Measurements from ENCODE around the gene LCMT1. TPM values are rescaled to one million over a fixed set of nuclear protein-coding genes. Genes with fewer than 3 reads are reported as not detected.

The LCMT1 gene
- total and polyA plus RNA-seq, 2 donors (not counting 1 experiment from before 2014, with no cell fraction given) = 40.8 to 45.8 TPM

- TF ChIP-seq EZH2 (IDR thresholded peaks at IDR 0.05; ENCODE audit: low read length, missing control alignments) = no peak
- TF ChIP-seq CTCF (conservative IDR thresholded peaks at IDR 0.05 in 1 of 2, IDR thresholded peaks at IDR 0.05 in 1 of 2; ENCODE audit: low read depth in 1 of 2, low read length in 2 of 2) = no peak
These were observed 23.8 kb upstream of the LCMT1 start for GRCh38 chr16:25087761-25088160.

GRCh38 chr16:25089351-25089750, 22.2 kb upstream of the LCMT1 start:
- Histone ChIP-seq H3K27me3 (ENCODE audit: control insufficient read depth, insufficient read depth, low read length) (no peaks in the 10 kb centered on the region), H3K4me3 (replicated peaks in 1 of 4; ENCODE audit: control extremely low read depth in 1 of 4, insufficient read depth in 1 of 4, low read depth in 3 of 4, low read length in 4 of 4) (no peak overlapping the region), H3K36me3 (ENCODE audit: control insufficient read depth, insufficient read depth, low read length) (no peaks in the 10 kb centered on the region), H3K4me1 (ENCODE audit: control insufficient read depth, extremely low read depth, insufficient read depth, low read length) (no peaks in the 10 kb centered on the region), H3K4me2 (ENCODE audit: extremely low read depth, insufficient read depth, low read length) (no peak overlapping the region), H3K9ac (ENCODE audit: insufficient read depth, low read length) (no peak overlapping the region), H3K27ac (ENCODE audit: insufficient read depth, low read length) (no peak overlapping the region), H3K9me3 (ENCODE audit: control insufficient read depth, insufficient read depth, low read depth, low read length) (no peaks in the 10 kb centered on the region), H4K20me1 (ENCODE audit: control insufficient read depth, extremely low read depth, insufficient read depth, low read length) (no peaks in the 10 kb centered on the region), H2AFZ (ENCODE audit: low read length) (no peak overlapping the region), H3K79me2 (ENCODE audit: control insufficient read depth, insufficient read depth, low read length) (no peaks in the 10 kb centered on the region)
- no peak for DNase-seq (ENCODE audit: low read depth in 2 of 2)
- no peak for TF ChIP-seq CTCF (conservative IDR thresholded peaks at IDR 0.05 in 1 of 2, IDR thresholded peaks at IDR 0.05 in 1 of 2; ENCODE audit: low read depth in 1 of 2, low read length in 2 of 2)
- no peak for TF ChIP-seq EZH2 (IDR thresholded peaks at IDR 0.05; ENCODE audit: low read length, missing control alignments)

More at GRCh38 chr16:25087761-25088160, 23.8 kb upstream of the LCMT1 start:
- Histone ChIP-seq H3K79me2 (ENCODE audit: control insufficient read depth, insufficient read depth, low read length) (no peaks in the 10 kb centered on the region), H3K27ac (ENCODE audit: insufficient read depth, low read length) (no peak overlapping the region), H3K4me3 (replicated peaks in 1 of 4; ENCODE audit: control extremely low read depth in 1 of 4, insufficient read depth in 1 of 4, low read depth in 3 of 4, low read length in 4 of 4) (no peak overlapping the region), H3K9ac (ENCODE audit: insufficient read depth, low read length) (no peak overlapping the region), H3K4me1 (ENCODE audit: control insufficient read depth, extremely low read depth, insufficient read depth, low read length) (no peaks in the 10 kb centered on the region), H2AFZ (ENCODE audit: low read length) (no peak overlapping the region), H3K4me2 (ENCODE audit: extremely low read depth, insufficient read depth, low read length) (no peak overlapping the region), H3K36me3 (ENCODE audit: control insufficient read depth, insufficient read depth, low read length) (no peaks in the 10 kb centered on the region), H3K9me3 (ENCODE audit: control insufficient read depth, insufficient read depth, low read depth, low read length) (no peaks in the 10 kb centered on the region), H3K27me3 (ENCODE audit: control insufficient read depth, insufficient read depth, low read length) (no peaks in the 10 kb centered on the region), H4K20me1 (ENCODE audit: control insufficient read depth, extremely low read depth, insufficient read depth, low read length) (no peaks in the 10 kb centered on the region)
- DNase-seq (ENCODE audit: low read depth in 2 of 2) = no peak

GRCh38 chr16:25092441-25092840, 19.1 kb upstream of the LCMT1 start:
- Histone ChIP-seq H3K36me3 (ENCODE audit: control insufficient read depth, insufficient read depth, low read length) (no peaks in the 10 kb centered on the region), H3K4me1 (ENCODE audit: control insufficient read depth, extremely low read depth, insufficient read depth, low read length) (peaks cover 2% of the 10 kb centered on the region), H3K27me3 (ENCODE audit: control insufficient read depth, insufficient read depth, low read length) (no peaks in the 10 kb centered on the region), H3K27ac (ENCODE audit: insufficient read depth, low read length) (no peak overlapping the region), H4K20me1 (ENCODE audit: control insufficient read depth, extremely low read depth, insufficient read depth, low read length) (no peaks in the 10 kb centered on the region), H3K9ac (ENCODE audit: insufficient read depth, low read length) (no peak overlapping the region), H3K9me3 (ENCODE audit: control insufficient read depth, insufficient read depth, low read depth, low read length) (no peaks in the 10 kb centered on the region), H3K4me3 (replicated peaks in 1 of 4; ENCODE audit: control extremely low read depth in 1 of 4, insufficient read depth in 1 of 4, low read depth in 3 of 4, low read length in 4 of 4) (no peak overlapping the region), H2AFZ (ENCODE audit: low read length) (no peak overlapping the region), H3K79me2 (ENCODE audit: control insufficient read depth, insufficient read depth, low read length) (no peaks in the 10 kb centered on the region), H3K4me2 (ENCODE audit: extremely low read depth, insufficient read depth, low read length) (no peak overlapping the region)
- DNase-seq (ENCODE audit: low read depth in 2 of 2) = no peak
- TF ChIP-seq CTCF (conservative IDR thresholded peaks at IDR 0.05 in 1 of 2, IDR thresholded peaks at IDR 0.05 in 1 of 2; ENCODE audit: low read depth in 1 of 2, low read length in 2 of 2) (no peak), EZH2 (IDR thresholded peaks at IDR 0.05; ENCODE audit: low read length, missing control alignments) (no peak)
